Activated CD4-positive, alpha-beta T cell treated with anti-CD3 and anti-CD28 coated beads, Interleukin-2, amount 10 ng/mL, durations not matched to agents 24 days and 14 days (primary cell): ENCODE data around the gene ADAMTS6. TPM values are rescaled to one million over a fixed set of nuclear protein-coding genes. Genes with fewer than 3 reads are reported as not detected.
"Not testable (repeated sequence)": the region's sequence is repeated elsewhere in the genome, so short reads cannot be mapped to it uniquely, and the experiment has no call there.

ENCODE experiments used
- DNase-seq: peaks from one replicate; pipeline ENCODE4 v3.0.0; 2022
- H3K27ac Mint-ChIP-seq: one replicate; pipeline ENCODE4 v1.8.0; 2022; ENCODE audit warnings: mild to moderate bottlenecking, mixed read lengths
- H3K27me3 Mint-ChIP-seq: one replicate; pipeline ENCODE4 v1.8.0; 2022; ENCODE audit warnings: mixed read lengths
- H3K36me3 Mint-ChIP-seq: one replicate; pipeline ENCODE4 v1.8.0; 2022; ENCODE audit warnings: low read depth, mild to moderate bottlenecking, mixed read lengths
- H3K4me1 Mint-ChIP-seq: one replicate; pipeline ENCODE4 v1.8.0; 2021; ENCODE audit warnings: mixed read lengths
- H3K4me3 Mint-ChIP-seq: one replicate; pipeline ENCODE4 v1.8.0; 2022; ENCODE audit warnings: mild to moderate bottlenecking, moderate library complexity, mixed read lengths
- H3K9me3 Mint-ChIP-seq: one replicate; pipeline ENCODE4 v1.8.0; 2021; ENCODE audit warnings: mixed read lengths
- intact Hi-C: fragments of 100-400 bp; cut with micrococcal nuclease; formaldehyde crosslinking; loops from one replicate; pipeline ENCODE4 v1.15.1; 2023
- total RNA-seq: library from RNA; stranded (reverse); gene quantifications from 2 replicates; pipeline ENCODE4 v1.2.3, GENCODE V29; 2022

Gene ADAMTS6
- total RNA-seq, 1 donor from 2014 or later, result 0.89 TPM

- DNase-seq, result no peak
- Mint-ChIP-seq H3K27ac (no peak overlapping the region), H3K9me3 (no peaks in the 10 kb centered on the region), H3K27me3 (peaks cover 5% of the 10 kb centered on the region), H3K36me3 (no peaks in the 10 kb centered on the region), H3K4me3 (no peak overlapping the region), H3K4me1 (no peaks in the 10 kb centered on the region)
- intact Hi-C loops, result no loop called here
Observed at GRCh38 chr5:65184780-65185179, 296.9 kb downstream of the ADAMTS6 start.

DNA sequence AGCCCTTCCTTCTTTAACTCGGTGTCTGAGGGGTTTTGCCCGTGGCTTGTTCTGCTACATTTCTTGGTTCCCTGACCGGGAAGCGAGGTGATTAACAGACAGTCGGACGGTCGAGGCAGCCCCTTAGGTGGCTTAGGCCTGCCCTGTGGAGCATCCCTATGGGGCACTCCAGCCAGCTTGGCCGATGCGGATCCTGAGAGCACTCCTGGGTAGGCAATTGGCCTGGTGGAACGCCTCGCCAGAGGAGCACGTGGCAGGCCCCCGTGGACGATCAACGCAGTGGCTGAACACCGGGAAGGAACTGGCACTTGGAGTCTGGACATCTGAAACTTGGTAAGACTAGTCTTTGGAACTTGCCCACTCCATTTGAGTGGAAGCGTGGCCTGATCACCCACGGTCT, 307.5 kb downstream of the ADAMTS6 start:
- H3K4me3 Mint-ChIP-seq, H3K27ac Mint-ChIP-seq, H3K9me3 Mint-ChIP-seq, H3K4me1 Mint-ChIP-seq, intact Hi-C loops, DNase-seq, H3K36me3 Mint-ChIP-seq: not testable (repeated sequence)
- peaks cover 12% of the 10 kb centered on the region for H3K27me3 Mint-ChIP-seq

- H3K4me1 Mint-ChIP-seq, result peaks cover 3% of the 10 kb centered on the region
- no peak for DNase-seq
- H3K27me3 Mint-ChIP-seq, result peaks cover 9% of the 10 kb centered on the region
- no peaks in the 10 kb centered on the region for H3K36me3 Mint-ChIP-seq
- no peak overlapping the region for H3K27ac Mint-ChIP-seq
- H3K4me3 Mint-ChIP-seq, result no peak overlapping the region
- intact Hi-C loops, result no loop called here
- no peaks in the 10 kb centered on the region for H3K9me3 Mint-ChIP-seq
Observed at GRCh38 chr5:65173130-65173525, 308.6 kb downstream of the ADAMTS6 start.

- peaks cover 3% of the 10 kb centered on the region for H3K4me1 Mint-ChIP-seq
- H3K4me3 Mint-ChIP-seq, result no peak overlapping the region
- no peaks in the 10 kb centered on the region for H3K36me3 Mint-ChIP-seq
- H3K9me3 Mint-ChIP-seq, result no peaks in the 10 kb centered on the region
- peaks cover 9% of the 10 kb centered on the region for H3K27me3 Mint-ChIP-seq
- DNase-seq, result peak; percentile 58
- intact Hi-C loops, result loop anchor here (1.0 kb wide), 1 partner anchor 18 kb away; no protein-coding TSS in a partner anchor
- no peak overlapping the region for H3K27ac Mint-ChIP-seq
Observed at GRCh38 chr5:65172486-65173129, 309.1 kb downstream of the ADAMTS6 start.

GRCh38 chr5:65171645-65172044, 310.1 kb downstream of the ADAMTS6 start:
- peaks cover 8% of the 10 kb centered on the region for H3K27me3 Mint-ChIP-seq
- peaks cover 3% of the 10 kb centered on the region for H3K4me1 Mint-ChIP-seq
- intact Hi-C loops, result loop anchor here (1.0 kb wide), 1 partner anchor 19 kb away; no protein-coding TSS in a partner anchor
- no peak overlapping the region for H3K4me3 Mint-ChIP-seq
- DNase-seq, result no peak
- H3K27ac Mint-ChIP-seq, result no peak overlapping the region
- H3K36me3 Mint-ChIP-seq, result no peaks in the 10 kb centered on the region
- H3K9me3 Mint-ChIP-seq, result no peaks in the 10 kb centered on the region

DNA sequence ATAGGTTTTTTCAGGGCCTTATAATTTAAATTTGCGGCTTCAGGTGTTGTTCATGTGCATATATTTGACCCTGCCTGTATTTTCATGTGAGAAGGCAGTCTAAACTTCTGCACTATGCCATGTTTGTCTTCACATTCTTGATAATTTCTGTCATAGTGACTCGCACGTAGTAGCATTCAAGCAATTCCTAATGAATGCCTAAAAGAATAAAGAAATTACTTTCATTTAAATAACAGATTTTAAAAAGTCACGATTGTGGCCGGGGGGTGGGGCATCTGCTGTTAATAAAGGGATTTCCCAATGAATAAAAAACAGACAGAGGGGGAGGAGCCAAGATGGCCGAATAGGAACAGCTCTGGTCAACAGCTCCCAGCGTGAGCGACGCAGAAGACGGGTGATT, 318.0 kb downstream of the ADAMTS6 start:
- DNase-seq, result no peak
- Mint-ChIP-seq H3K36me3 (no peaks in the 10 kb centered on the region), H3K4me3 (no peak overlapping the region), H3K9me3 (no peaks in the 10 kb centered on the region), H3K27ac (no peak overlapping the region), H3K4me1 (no peaks in the 10 kb centered on the region), H3K27me3 (peaks cover 3% of the 10 kb centered on the region)
- intact Hi-C loops, result no loop called here

DNA sequence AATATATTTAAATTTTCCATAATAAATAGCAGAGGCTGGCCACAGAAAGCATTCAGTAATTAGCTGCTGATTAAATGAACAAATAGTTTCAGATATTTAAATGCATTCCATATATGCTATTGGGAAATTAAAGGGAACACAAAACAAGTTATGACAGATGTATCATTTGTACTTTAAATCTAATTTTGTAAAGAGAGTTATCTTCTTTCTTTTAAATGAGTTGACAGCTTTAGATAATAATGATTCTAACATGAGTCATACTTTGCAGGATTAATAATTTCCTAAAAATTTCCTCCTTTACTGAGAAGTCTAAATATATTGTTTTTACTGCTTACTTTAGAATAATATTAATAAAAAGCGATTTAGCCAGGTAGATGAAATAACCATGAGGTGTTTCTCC, 320.1 kb downstream of the ADAMTS6 start:
- no peak overlapping the region for H3K27ac Mint-ChIP-seq
- no peaks in the 10 kb centered on the region for H3K36me3 Mint-ChIP-seq
- H3K27me3 Mint-ChIP-seq, result peaks cover 8% of the 10 kb centered on the region
- no peaks in the 10 kb centered on the region for H3K9me3 Mint-ChIP-seq
- no peak overlapping the region for H3K4me3 Mint-ChIP-seq
- DNase-seq, result no peak
- intact Hi-C loops, result no loop called here
- no peaks in the 10 kb centered on the region for H3K4me1 Mint-ChIP-seq

DNA sequence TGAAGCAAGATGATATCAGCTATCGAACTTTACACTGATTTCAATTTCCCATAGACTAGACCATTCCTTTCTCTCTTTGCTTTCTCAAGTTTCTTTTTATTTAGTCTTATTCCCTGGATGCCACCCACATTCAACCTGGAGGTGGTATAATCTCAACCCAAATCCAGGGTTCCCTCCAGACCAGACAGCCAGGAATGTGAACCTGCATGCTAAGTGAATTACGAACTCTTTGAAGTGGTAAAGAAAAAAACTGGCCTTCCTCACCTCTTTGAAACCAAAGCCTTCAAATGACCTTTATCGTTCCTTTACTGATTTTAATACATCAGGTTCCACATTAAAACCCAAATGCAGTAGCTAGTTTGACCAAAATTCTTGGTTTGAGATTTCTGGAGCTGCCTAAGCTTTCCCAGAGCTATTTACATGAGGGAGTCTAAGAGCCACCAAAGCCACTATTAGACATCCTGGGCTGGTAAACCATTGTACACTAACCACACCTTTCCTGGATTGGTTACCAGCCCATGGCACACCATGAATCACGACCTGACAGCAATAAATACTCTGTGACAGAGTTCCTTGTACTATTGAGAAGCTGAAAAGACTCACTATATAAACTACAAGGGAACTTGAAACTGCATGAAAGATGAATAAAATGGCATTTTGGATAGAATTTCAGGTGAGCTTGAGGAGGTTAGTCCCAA, 323.7 kb downstream of the ADAMTS6 start:
- H3K36me3 Mint-ChIP-seq, result no peaks in the 10 kb centered on the region
- H3K4me1 Mint-ChIP-seq, result no peaks in the 10 kb centered on the region
- H3K9me3 Mint-ChIP-seq, result no peaks in the 10 kb centered on the region
- no peak overlapping the region for H3K4me3 Mint-ChIP-seq
- intact Hi-C loops, result no loop called here
- no peak for DNase-seq
- peaks cover 8% of the 10 kb centered on the region for H3K27me3 Mint-ChIP-seq
- no peak overlapping the region for H3K27ac Mint-ChIP-seq

DNA sequence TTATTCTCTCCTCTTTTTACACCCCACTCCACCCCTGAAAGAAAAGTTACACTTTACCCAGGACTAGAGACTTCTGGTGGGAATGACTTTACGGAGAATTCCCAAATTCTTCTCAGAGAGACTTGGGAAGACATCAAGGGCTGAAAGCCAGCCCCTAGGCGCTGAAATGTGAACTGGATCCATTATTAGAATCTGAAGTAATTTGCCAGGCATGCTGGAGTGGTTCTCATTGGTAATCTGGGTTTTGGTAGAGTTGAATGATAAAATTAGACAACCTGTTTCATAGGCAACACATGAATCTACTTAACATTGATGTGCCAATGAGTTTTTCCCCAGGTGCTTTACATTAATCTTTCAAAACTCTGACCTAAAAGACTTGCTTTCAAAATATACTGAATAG, 324.8 kb downstream of the ADAMTS6 start:
- Mint-ChIP-seq H3K27me3 (peaks cover 8% of the 10 kb centered on the region), H3K4me1 (no peaks in the 10 kb centered on the region), H3K9me3 (no peaks in the 10 kb centered on the region), H3K36me3 (no peaks in the 10 kb centered on the region), H3K4me3 (no peak overlapping the region), H3K27ac (no peak overlapping the region)
- no peak for DNase-seq
- intact Hi-C loops, result no loop called here

- Mint-ChIP-seq H3K36me3 (no peaks in the 10 kb centered on the region), H3K9me3 (no peaks in the 10 kb centered on the region), H3K4me3 (no peak overlapping the region), H3K4me1 (no peaks in the 10 kb centered on the region), H3K27me3 (peaks cover 2% of the 10 kb centered on the region), H3K27ac (no peak overlapping the region)
- no peak for DNase-seq
- intact Hi-C loops, result no loop called here
Observed at GRCh38 chr5:65152131-65152530, 329.6 kb downstream of the ADAMTS6 start.

DNA sequence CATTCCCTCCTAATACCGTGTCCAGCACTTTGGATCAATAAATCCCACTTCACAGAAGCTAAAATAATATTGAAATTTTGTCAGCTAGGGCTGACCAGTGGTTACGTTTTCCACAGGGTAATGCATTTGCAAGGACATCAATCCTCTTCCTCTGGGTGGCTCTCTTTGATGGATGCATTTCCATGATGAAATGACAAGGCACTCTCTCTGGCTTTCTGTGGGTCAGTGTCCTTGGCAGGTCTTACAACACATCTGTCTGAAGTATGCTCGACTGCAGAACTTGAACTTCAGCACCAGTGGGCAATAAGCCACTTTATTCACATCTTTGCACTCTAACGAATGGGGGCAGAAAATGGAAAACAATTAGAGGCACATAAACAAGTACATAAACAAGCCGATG, 330.1 kb downstream of the ADAMTS6 start:
- Mint-ChIP-seq H3K27me3 (peaks cover under 1% of the 10 kb centered on the region), H3K9me3 (no peaks in the 10 kb centered on the region), H3K27ac (no peak overlapping the region), H3K4me1 (no peaks in the 10 kb centered on the region), H3K4me3 (no peak overlapping the region), H3K36me3 (no peaks in the 10 kb centered on the region)
- no peak for DNase-seq
- intact Hi-C loops, result no loop called here

DNA sequence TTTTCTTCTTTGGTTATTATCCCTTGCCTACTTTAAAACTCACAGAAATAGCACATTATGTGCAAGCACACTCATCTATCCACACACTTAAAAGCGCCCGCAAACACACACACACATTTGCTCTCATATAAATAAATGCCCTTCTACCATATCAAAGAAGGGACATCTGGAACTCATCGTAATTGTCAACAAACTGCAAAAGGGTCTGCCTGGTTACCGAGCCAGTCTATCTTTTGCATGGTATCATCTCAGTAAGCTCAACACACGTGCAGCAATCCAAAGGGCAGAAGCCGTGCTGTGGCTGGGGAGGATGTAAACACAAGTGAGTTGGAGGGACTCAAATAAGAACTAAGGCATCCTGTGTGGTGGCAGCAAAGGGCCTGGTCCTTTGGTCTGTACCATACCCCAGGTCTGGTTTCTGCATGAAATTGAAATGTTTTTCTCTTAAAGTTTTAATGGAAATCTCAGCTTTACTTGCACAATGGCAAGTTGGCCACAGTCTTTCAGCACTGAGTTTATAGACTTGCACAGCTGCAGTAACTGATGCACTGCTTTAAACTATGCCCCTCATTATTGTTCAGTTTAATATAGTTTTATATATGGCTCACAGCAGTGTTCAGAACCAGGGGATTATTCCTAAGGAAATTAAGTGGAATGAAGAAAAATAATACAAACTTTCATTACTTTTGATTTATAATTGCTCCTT, 331.0 kb downstream of the ADAMTS6 start:
- no peak overlapping the region for H3K4me3 Mint-ChIP-seq
- H3K9me3 Mint-ChIP-seq, result no peaks in the 10 kb centered on the region
- no peak for DNase-seq
- no peaks in the 10 kb centered on the region for H3K36me3 Mint-ChIP-seq
- no peaks in the 10 kb centered on the region for H3K27me3 Mint-ChIP-seq
- no peaks in the 10 kb centered on the region for H3K4me1 Mint-ChIP-seq
- no peak overlapping the region for H3K27ac Mint-ChIP-seq
- intact Hi-C loops, result no loop called here

DNA sequence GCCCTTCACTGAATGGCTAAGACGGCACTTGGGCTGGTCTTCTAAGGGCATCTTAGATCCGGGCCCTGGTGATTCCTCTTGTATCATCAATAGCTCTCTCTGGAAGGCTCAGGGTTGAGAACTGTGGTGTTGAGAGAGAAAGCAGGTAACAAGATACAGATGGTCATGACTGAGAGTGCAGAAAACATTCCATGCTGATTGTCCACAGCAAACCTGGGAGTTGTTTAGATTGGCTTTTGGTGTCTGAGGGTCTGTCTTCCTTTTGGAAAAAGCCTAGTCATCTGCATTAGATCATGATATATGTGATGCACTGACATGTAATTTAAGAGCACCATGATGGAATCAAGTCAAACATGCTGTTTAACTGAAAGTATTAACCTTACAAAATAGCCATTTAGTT, 331.9 kb downstream of the ADAMTS6 start:
- Mint-ChIP-seq H3K36me3 (no peaks in the 10 kb centered on the region), H3K4me3 (no peak overlapping the region), H3K27me3 (no peaks in the 10 kb centered on the region), H3K4me1 (no peaks in the 10 kb centered on the region), H3K9me3 (no peaks in the 10 kb centered on the region), H3K27ac (no peak overlapping the region)
- DNase-seq, result no peak
- intact Hi-C loops, result no loop called here

DNA sequence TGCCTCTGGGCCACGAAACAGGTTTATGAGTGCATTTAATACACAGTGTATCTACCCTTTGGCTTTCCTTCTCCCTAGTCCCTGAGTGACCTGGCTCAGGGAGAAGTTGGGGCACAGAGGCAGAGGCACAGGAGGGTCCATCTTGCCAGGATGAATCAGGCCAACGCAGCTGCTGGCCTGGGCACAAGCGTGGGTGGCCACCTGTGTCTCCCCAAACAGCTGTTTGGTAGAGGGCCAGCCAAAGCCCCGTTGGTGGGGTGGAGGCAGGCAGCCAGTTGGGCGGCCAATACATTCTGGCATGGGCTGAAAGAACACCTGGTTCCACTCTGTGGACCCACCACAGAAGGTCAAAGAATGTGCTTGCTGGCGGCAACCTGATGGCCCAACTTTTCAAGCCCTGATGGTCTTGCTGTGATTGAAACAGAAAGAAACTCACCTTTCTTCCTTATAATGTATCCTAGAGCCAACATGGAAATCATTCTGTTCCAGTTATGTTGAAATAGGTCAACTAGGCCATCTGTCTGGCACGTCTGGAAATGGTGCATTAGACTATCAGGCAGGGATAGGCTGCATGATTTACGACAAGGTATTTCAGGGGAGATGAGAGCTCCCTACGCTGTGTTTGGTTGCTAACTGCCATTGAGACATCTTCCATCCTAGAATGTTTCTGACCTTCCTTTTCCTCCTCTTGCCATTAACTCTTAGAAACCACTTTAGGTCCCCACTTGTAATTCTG, 337.4 kb downstream of the ADAMTS6 start:
- Mint-ChIP-seq H3K36me3 (no peaks in the 10 kb centered on the region), H3K9me3 (no peaks in the 10 kb centered on the region), H3K27ac (no peak overlapping the region), H3K27me3 (peaks cover 8% of the 10 kb centered on the region), H3K4me1 (no peaks in the 10 kb centered on the region), H3K4me3 (no peak overlapping the region)
- no peak for DNase-seq
- intact Hi-C loops, result no loop called here
